HG03095 (cell line): ENCODE measurements around the gene CCNF.
"Not testable (repeated sequence)": the region's sequence is repeated elsewhere in the genome, so short reads cannot be mapped to it uniquely, and the experiment has no call there.

ENCODE experiments used
- ATAC-seq: cut with Tn5 transposase; IDR thresholded peaks from one replicate; pipeline ENCODE4 v1.9.1; 2021; ENCODE audit warnings: moderate library complexity; ENCODE audit not compliant: unreplicated experiment

CCNF gene

DNA sequence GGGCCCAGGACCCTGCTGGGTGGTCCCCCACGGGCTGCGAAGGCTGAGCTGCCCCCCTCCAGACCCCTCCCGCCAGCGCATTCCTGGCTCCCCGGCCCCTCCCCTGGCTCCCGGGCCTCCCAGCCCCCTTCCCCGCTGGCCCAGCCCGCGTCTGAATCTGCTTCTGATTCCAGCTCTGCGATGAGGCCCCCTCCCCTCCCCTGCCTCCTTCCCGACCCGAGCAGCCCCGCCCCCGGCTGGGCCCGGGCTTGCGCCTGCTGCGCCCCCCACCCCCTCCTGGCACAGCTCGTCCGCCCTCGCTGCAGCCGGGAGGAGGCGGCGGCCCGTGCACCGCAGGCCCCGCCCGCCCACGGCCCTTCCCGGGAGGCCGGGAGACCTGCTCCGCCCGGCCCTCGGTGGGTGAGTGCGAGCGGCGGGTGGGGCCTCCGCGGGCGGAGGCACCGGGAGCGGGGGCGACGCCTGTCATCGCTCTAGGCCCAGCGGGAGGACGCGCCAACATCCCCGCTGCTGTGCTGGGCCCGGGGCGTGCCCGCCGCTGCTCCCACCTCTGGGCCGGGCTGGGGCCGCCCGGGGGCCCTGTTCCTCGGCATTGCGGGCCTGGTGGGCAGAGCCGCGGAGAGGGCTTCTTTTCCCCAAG is 41.9 kb downstream of the CCNF start, which contains the start of gene NTN3:
NTN3 (plus strand) TSS at position 282 of the 637 bp plus-strand sequence. CDS start 405 bp downstream, outside the sequence.
- no peak for ATAC-seq

DNA sequence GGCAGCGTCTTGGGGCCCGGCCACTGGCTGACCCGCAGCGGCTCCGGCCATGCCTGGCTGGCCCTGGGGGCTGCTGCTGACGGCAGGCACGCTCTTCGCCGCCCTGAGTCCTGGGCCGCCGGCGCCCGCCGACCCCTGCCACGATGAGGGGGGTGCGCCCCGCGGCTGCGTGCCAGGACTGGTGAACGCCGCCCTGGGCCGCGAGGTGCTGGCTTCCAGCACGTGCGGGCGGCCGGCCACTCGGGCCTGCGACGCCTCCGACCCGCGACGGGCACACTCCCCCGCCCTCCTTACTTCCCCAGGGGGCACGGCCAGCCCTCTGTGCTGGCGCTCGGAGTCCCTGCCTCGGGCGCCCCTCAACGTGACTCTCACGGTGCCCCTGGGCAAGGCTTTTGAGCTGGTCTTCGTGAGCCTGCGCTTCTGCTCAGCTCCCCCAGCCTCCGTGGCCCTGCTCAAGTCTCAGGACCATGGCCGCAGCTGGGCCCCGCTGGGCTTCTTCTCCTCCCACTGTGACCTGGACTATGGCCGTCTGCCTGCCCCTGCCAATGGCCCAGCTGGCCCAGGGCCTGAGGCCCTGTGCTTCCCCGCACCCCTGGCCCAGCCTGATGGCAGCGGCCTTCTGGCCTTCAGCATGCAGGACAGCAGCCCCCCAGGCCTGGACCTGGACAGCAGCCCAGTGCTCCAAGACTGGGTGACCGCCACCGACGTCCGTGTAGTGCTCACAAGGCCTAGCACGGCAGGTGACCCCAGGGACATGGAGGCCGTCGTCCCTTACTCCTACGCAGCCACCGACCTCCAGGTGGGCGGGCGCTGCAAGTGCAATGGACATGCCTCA is 42.6 kb downstream of the CCNF start:
- ATAC-seq: no peak

DNA sequence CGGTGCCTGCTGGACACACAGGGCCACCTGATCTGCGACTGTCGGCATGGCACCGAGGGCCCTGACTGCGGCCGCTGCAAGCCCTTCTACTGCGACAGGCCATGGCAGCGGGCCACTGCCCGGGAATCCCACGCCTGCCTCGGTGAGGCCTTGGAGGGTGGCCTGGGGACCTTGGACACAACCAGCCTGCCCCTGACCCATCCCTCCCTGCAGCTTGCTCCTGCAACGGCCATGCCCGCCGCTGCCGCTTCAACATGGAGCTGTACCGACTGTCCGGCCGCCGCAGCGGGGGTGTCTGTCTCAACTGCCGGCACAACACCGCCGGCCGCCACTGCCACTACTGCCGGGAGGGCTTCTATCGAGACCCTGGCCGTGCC is 43.2 kb downstream of the CCNF start:
- ATAC-seq: no peak

DNA sequence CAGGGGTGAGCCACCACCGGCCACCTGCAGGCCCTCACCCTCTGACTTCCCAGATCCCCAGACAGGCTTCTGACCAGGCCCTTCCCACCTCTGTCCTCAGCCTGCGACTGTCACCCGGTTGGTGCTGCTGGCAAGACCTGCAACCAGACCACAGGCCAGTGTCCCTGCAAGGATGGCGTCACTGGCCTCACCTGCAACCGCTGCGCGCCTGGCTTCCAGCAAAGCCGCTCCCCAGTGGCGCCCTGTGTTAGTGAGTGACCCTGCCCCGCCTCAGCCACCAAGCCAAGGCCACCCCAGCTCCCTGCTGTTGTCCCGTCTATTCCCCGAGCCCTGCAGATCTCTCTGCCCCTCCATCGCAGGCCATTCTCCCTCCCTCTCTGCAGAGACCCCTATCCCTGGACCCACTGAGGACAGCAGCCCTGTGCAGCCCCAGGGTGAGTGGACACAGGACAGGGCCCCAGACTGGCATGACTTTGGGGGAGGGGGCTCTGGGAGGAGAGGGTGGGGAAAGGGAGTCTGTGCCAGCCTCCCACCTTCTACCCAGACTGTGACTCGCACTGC is 43.7 kb downstream of the CCNF start:
- ATAC-seq: no peak

DNA sequence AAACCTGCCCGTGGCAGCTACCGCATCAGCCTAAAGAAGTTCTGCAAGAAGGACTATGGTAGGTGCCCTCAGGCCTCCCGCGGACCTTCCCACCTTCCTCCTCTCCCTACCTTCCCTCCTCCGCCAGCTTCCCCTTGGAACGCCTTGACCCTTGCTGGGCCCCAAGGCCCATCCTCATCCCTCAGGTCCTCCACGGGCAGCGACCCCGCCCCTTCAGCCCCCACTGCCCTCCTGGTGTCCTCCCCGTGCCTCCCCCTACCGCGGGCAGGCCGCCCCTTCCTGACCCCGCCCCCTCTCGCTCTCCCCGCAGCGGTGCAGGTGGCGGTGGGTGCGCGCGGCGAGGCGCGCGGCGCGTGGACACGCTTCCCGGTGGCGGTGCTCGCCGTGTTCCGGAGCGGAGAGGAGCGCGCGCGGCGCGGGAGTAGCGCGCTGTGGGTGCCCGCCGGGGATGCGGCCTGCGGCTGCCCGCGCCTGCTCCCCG is 44.2 kb downstream of the CCNF start:
- ATAC-seq: no peak

DNA sequence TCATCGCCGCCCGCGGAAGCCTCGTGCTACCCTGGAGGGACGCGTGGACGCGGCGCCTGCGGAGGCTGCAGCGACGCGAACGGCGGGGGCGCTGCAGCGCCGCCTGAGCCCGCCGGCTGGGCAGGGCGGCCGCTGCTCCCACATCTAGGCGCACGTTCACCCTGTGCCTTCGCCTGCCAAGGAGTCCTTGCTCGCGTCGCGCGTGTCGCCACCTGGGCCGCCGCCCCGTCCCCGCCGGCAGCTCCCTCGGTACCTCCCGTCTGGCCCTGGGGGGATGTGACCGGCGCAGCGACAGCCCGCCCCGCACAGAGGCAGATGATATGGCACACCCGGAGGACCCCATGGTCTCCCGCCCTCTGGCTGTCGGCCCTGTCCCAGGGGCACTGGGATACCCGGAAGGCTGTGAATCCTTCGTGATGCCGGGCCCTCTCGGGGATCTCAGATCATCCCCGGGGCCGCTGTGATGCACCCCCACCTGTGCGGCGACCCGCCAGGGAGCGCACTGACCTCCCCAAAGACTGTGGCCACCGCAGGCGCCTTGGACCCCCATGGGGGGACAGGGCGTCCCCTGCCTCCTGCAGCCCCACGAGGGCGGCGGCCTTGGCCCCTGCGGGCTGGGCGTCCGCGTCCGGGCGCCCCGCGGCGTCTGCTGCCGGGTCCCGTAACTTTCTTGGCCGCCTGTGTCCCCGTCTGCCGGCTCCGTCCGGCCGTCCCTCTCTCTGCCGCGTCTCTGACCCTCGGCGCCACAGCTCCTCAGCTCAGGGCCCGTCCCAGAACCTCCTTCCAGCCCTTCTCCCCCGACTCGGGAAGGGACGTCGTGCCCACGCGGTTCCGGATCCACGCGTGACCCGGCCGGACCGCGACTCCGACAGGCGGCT is 45.0 kb downstream of the CCNF start:
- no peak for ATAC-seq

DNA sequence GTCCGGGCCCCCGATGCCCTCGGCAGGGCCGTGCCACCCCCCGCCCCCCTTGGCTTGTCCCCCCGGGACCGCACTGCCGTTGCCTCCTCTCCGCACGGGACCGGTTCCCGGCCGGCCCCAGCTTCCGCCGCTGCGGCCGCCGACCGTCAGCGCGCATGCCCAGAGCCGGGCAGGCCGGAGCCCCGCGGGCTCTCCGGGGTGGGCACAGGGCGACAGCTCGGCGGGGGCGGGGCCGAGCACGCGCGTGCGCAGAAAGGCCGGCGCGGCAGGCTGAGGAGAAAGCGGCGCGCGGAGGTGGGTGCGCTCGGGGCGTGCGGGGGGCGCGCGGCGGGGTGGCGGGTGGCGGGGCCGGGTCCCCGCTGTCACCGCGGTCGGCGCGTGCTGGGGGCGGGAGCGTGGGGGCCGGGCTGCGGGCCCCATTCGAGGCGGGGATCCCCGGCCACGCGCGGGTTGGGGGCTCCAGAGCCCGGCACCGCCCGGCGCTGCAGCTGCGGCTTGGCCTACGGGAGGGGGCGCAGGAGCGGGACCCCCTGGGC is 45.7 kb downstream of the CCNF start, which contains the start of gene TBC1D24:
TBC1D24 (plus strand) TSS at position 251 of the 536 bp plus-strand sequence. CDS start 21,022 bp downstream, outside the sequence.
- peak; percentile 36 for ATAC-seq

DNA sequence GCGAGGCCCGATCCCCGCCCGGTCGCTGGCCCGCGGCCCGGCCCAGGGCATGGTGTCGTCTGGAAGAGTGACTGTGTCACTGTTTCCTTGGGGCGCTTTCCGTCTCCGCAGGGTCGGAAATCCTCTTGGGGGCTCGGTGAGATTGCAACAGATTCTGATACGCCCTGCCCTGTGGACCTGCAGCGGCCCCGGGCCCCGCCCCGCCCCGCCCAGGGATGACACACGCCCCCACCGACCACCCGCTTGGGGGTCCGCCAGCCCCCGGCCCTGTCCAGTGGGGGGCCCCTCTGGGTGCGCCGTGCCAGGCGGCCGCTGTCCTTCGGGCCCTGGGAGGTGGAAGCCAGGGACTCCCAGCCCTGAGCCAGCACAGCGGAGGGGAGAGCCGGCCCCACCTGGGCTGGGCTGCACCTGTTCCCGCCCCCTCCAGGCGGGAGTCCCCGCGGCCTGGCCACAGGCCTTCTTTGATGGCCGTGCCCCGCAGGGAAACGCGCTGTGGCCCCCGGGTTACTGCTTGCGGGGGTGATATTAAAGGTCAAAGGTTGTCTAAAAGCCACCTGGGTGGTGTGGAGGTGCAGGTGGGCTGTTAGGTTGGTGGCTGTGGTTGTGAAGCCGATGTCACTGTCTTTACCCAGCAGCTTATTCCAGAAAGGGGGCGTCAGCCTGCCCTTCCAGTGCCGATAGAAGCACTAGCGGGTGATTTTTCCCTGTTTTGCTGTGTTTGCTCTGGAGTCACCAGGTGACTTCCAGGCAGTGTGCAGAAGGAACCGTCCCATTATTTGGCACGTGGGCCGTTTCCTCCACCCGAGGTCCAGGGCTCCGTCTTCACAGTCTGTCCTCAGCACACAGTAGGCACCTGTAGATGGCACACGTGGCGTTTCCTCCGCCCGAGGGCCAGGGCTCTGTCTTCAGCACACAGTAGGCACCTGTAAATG is 46.4 kb downstream of the CCNF start:
- peak; percentile 8 for ATAC-seq

DNA sequence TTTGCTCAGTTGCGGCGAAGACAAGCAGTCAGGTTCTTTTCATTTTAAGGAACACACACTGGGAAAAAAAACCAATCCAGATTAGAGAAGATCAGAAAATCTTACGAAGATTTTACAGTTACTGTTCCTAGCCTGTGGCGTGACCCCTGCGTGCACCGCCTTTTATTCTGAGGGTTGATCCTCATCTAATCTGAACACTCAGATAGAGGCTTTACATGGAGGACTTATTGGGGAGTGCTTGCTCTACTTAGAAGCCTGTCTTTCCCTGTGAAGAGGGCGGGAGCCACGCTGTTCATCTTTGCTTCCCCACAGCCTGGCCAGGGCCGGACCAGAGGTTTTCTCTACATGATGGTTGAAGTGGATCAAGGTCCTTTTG is 47.1 kb downstream of the CCNF start:
- ATAC-seq: no peak

DNA sequence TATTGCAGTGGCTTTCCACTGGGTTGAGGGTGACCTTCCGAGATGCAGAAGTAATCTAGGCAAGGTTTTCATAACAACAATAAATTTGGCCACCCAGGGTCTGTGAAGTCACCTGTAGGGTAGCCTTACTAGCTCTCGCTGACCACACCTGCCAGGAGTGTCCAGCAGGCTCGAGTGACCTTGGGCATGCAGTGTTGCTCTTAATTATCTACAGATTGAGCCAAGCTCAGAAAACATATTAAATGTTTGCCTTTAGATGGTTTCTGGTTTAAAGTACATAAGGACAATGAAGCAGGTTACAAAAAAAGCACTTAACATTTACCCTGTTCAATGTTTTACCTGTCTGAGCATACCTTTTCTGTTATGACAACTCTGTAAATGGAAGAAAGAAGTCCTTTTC is 47.5 kb downstream of the CCNF start:
- ATAC-seq: no peak

DNA sequence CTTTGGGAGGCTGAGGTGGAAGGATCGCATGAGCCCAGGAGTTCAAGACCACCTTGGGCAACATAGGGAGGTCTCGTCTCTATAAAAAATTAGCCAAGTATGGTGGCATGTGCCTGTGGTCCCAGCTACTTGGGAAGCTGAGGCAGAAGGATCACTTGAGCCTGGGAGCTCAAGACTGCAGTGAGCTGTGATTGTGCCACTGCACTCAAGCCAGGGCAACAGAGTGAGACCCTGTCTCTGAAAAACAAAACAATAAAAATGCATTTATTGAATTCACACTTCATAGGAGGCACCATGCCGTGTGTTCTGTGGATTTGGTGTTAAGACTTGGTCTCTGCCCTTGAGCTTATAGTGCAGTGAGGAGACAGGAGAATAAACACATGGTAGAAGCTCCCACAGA is 48.1 kb downstream of the CCNF start:
- no peak for ATAC-seq

DNA sequence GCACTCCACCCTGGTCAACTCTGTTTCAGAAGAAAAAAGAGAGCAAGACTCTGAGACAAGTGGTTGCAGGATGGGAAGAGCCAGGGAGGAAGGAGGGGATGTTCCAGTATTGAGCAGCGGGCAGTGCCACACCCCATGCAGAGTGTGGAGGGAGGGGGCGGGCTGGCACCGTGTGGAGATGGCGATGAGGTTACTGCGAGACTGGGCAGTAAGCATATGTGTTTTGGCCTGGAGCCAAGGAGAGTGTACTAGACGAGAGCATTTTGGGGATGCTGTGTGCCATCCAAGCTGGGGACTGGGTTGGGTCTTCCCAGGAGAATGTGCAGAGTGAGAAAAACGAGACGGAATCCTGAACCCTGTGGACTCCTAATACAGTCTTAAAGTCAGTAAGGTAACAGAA is 49.0 kb downstream of the CCNF start:
- ATAC-seq: no peak

DNA sequence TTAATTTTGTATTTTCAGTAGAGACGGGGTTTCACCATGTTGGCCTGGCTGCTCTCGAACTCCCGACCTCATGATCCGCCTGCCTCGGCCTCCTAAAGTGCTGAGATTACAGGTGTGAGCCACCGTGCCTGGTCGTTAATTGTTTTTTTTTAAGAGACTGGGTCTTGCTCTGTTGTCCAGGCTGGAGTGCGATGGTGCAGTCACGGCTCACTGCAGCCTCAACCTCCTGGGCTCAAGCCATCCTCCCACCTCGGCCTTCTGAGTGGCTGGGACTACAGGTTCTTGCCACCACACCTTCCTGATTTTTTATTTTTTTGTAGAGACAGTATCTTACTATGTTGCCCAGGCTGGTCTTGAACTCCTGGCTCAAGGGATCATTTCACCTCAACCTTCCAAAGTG is 50.7 kb downstream of the CCNF start:
- not testable (repeated sequence) for ATAC-seq

DNA sequence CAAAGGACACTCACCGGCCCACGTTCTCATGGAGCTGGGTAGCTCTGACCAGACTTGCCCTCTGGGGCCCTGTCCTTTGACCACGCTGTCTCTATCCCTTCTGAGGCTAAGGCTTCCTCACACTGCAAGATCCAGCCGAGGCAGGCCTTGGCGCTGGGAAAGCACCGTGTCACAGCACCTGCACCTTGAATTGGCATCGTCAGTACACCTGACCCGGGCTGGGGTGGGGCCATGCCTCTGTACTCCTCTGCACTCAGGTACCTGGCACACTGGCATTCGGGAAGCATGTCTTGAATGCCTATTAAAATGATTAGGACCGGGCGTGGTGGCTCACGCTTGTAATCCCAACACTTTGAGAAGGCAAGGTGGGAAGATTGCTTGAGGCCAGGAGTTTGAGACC is 51.7 kb downstream of the CCNF start:
- no peak for ATAC-seq

DNA sequence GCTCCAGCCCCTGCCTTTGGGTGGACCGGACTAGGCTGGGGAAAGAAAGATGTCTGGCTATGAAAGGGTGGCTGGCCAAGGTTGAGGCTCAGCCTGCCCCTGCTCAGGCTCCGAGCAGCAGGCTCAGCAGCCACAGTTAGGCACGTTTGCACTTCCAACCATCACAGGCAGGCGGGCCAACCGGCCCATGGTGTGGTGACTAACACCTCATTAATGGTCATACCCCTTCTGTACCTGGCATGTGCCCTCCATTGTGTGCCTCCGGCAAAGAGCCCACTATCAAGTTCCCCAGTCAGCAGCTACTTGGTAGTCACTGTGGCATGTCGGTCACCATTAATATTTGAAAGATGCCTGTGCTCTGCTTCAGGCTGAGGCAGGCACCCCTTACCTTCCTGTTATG is 52.4 kb downstream of the CCNF start:
- ATAC-seq: no peak

DNA sequence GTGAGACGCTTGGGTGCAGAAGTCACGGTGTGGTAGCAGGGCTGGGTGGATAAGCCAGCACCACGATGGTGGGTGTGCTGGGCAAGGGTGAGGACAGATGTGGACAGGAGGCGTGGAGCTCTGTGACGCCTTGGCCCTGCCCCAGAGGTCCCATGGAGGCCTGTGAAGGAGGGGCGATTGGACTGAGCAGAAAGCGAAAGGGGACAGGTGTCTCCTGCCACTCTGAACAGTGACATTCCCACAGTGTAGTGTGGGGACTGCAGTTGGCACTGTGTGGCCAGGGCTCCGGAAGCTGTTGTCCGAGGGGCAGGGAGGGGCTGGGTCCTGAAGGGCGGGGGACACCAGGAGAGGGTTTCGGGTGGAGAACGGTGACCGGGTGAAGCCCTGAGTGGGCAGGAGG is 53.0 kb downstream of the CCNF start:
- ATAC-seq: no peak

DNA sequence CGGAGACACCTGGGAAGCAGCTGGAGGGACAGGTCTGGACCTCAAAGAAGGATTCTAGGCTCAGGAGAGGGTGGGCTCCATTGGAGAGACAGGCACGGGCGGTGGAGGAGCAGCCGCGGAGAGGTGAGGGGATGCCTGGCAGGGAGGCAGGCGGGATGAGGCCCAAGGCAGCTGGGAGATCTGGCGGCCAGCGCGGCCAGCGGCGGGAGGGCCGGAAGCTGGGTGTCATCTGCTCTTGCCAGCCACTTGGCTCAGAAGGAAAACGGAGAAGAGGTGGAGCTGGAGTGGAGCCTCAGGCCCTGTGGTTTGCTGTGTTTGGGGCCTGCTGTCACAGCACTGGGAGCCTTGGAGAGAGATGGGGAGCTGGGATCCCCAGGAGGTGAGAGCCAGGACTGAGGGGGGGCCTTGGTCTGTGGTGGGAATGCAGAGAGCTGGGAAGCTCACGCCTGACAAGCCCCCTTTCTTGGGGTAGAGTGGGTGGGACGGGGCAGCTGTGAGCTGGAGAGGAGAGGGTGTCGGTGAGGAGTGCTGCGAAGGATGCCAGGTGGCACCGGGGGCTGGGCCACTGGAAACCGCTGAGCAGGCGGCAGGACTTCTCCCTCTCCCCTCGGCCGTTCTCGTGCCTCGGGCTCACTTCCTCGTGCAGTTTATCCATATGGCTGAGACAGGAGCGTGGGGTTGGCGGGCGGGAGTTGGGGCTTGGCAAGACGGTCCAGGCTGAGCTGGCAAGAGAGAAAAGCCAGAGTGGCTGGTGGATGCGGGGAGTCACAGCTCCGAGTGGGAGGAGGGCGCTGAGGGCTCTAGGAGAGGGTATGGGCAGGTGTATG is 53.7 kb downstream of the CCNF start:
- ATAC-seq: no peak

DNA sequence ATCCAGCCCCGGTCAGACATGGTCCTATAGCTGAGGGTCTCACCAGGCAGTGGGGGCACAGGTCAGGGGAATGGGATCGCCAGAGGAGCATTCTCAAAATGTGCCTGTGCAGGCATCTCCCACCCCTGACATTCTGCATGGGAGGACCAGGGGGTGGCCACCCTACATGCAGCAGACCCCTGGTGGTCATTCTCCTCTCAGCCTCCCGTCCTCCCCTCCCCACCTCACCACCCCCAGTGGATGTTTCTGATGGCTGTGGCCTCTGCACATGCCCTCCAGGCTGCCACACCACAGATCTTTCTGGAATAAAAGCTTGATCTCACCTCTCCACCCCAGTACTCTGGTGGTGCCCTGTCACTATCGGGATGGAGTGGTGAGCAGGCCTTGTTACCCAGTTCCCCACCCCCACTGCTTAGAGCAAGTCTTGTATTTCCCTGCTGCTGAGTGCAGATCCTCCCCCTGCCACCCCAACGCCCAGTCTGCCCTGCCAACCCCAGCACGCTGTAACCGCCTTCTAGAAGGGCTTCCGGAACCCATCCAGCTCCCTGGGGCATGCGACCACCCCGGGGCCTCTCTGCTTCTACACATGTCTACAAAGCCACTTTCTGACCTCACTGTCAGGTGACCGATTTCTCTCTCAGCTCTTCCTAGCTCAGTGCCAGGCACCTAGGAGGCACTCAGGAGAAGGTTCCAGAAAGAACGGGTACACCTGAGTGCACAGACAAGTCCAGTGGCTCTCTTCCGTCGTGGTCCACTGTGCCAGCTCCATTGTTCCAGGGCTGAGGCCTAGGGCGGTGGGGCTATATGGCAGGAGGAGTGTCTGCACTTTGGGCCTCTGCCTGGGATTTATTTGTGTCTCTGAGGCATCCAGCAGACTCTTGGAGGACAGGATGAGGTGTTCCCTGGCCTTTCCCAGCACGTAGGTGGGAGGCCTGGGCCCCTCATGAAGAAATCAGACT is 55.0 kb downstream of the CCNF start:
- ATAC-seq: no peak
